ENCODE results near the gene NOL6. TPM values are rescaled to one million over a fixed set of nuclear protein-coding genes. Genes with fewer than 3 reads are reported as not detected.
"Not testable (repeated sequence)": the region's sequence is repeated elsewhere in the genome, so short reads cannot be mapped to it uniquely, and the experiment has no call there.

Gene NOL6
- total and polyA plus RNA-seq, 8 donors = 10.9 to 28.2 (median 18.9) TPM

- FAIRE-seq (no peak), DNase-seq (no peak), ATAC-seq (no peak)
- intact Hi-C loops (cut with DNase I) = no loop called here
- Histone ChIP-seq H3K9me3 (no peaks in the 10 kb centered on the region), H3K4me3 (no peak overlapping the region), H3K27me3 (no peaks in the 10 kb centered on the region), H3K36me3 (peaks cover 0 to 23% (median 10%) of the 10 kb centered on the region in 3 donors), H3K27ac (no peak overlapping the region), H3K4me1 (peaks cover 0 to 14% (median 8%) of the 10 kb centered on the region in 3 donors)
- no peak for TF ChIP-seq CTCF (IDR thresholded peaks at IDR 0.05)
- 78 to 81% methylated on average over 3 of the region's 3 CpGs for WGBS, 2 donors
Measured at GRCh38 chr9:33459115-33459514, 14.6 kb downstream of the NOL6 start.

GRCh38 chr9:33458444-33458843, 15.3 kb downstream of the NOL6 start:
- H3K27me3 ChIP-seq = no peaks in the 10 kb centered on the region
- H3K36me3 ChIP-seq = peaks cover 0 to 18% (median 8%) of the 10 kb centered on the region in 3 donors
- ATAC-seq (peak; percentile 64 to 80 (median 77)), DNase-seq (peak in 2 of 6 donors; percentile 31 to 68), FAIRE-seq (no peak)
- H3K4me3 ChIP-seq = no peak overlapping the region
- H3K4me1 ChIP-seq = peaks cover 0 to 14% (median 8%) of the 10 kb centered on the region in 3 donors
- H3K27ac ChIP-seq = no peak overlapping the region
- WGBS, 2 donors = 2 to 21% methylated on average over 4 of the region's 4 CpGs
- intact Hi-C loops (cut with DNase I) = no loop called here
- H3K9me3 ChIP-seq = no peaks in the 10 kb centered on the region
- TF ChIP-seq CTCF (IDR thresholded peaks at IDR 0.05) = no peak

- Histone ChIP-seq H3K4me1 (peaks cover 0 to 14% (median 8%) of the 10 kb centered on the region in 3 donors), H3K27me3 (no peaks in the 10 kb centered on the region), H3K9me3 (no peaks in the 10 kb centered on the region), H3K27ac (no peak overlapping the region), H3K4me3 (no peak overlapping the region), H3K36me3 (no peaks in the 10 kb centered on the region)
- DNase-seq (peak in 1 of 6 donors; percentile 0), FAIRE-seq (no peak), ATAC-seq (no peak)
- intact Hi-C loops (cut with DNase I) = no loop called here
- TF ChIP-seq CTCF (IDR thresholded peaks at IDR 0.05) = no peak
- 78 to 88% methylated on average over 7 of the region's 7 CpGs for WGBS, 2 donors
Measured at GRCh38 chr9:33455945-33456344, 17.8 kb downstream of the NOL6 start.

- DNase-seq; H3K27me3 ChIP-seq; H3K9me3 ChIP-seq; H3K27ac ChIP-seq; intact Hi-C loops (cut with DNase I); H3K36me3 ChIP-seq; ATAC-seq; FAIRE-seq; H3K4me3 ChIP-seq: not testable (repeated sequence)
- peaks cover 0 to 14% (median 8%) of the 10 kb centered on the region in 3 donors for H3K4me1 ChIP-seq
- WGBS, 2 donors = 94 to 97% methylated on average over 8 of the region's 8 CpGs
Measured at GRCh38 chr9:33455456-33455855, 18.3 kb downstream of the NOL6 start.

- not testable (repeated sequence) for H3K4me3 ChIP-seq, H3K36me3 ChIP-seq, H3K27ac ChIP-seq, H3K9me3 ChIP-seq, H3K27me3 ChIP-seq, ATAC-seq, DNase-seq, FAIRE-seq
- H3K4me1 ChIP-seq = peaks cover 0 to 14% (median 8%) of the 10 kb centered on the region in 3 donors
- intact Hi-C loops (cut with DNase I) = loop anchor here in 1 of 3 donors (5.0 kb wide), 1 partner anchor 47 kb away; no protein-coding TSS in a partner anchor
- WGBS, 2 donors = 77 to 89% methylated on average over 5 of the region's 5 CpGs
Measured at GRCh38 chr9:33454661-33455026, 19.1 kb downstream of the NOL6 start.

- DNase-seq (no peak), FAIRE-seq (no peak), ATAC-seq (no peak)
- no peaks in the 10 kb centered on the region for H3K27me3 ChIP-seq
- H3K27ac ChIP-seq = no peak overlapping the region
- no peaks in the 10 kb centered on the region for H3K9me3 ChIP-seq
- no peak for TF ChIP-seq CTCF (IDR thresholded peaks at IDR 0.05)
- no peak overlapping the region for H3K4me3 ChIP-seq
- no peaks in the 10 kb centered on the region for H3K36me3 ChIP-seq
- WGBS, 2 donors = 79 to 86% methylated on average over 10 to 11 of the region's 11 CpGs
- intact Hi-C loops (cut with DNase I) = loop anchor here in 1 of 3 donors (5.0 kb wide), 1 partner anchor 47 kb away; no protein-coding TSS in a partner anchor
- H3K4me1 ChIP-seq = peaks cover 0 to 14% (median 8%) of the 10 kb centered on the region in 3 donors
Measured at GRCh38 chr9:33453999-33454660, 19.6 kb downstream of the NOL6 start.
